GM18517 (cell line): ENCODE measurements around the gene TEAD4.

Experiments
- ATAC-seq: cut with Tn5 transposase; IDR thresholded peaks from one replicate; pipeline ENCODE4 v1.9.1; 2021; ENCODE audit warnings: mild to moderate bottlenecking, moderate library complexity; ENCODE audit not compliant: unreplicated experiment

TEAD4 gene

GRCh38 chr12:2959192-2959504 is at the start of gene TEAD4:
Gene TEAD4 (plus strand): TSS chr12:2959397.
- ATAC-seq, result no peak

DNA sequence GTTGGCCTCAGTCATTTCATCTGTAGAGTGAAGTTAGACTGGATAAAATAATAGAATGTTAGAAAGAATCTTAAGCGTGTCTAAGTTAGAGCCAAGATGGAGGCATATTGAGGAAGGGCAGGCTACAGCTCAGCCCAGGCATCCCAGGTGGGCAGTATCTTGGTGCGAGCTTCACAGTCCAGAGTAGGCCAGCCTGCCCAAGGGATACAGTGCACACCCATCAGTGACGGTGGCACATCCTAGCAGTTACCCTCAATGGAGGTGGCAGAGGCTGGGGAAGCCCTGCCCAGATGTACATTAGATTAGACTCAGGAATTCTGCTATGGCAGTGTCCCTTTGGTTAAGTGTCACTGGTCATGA is 47.0 kb upstream of the TEAD4 start:
- no peak for ATAC-seq

DNA sequence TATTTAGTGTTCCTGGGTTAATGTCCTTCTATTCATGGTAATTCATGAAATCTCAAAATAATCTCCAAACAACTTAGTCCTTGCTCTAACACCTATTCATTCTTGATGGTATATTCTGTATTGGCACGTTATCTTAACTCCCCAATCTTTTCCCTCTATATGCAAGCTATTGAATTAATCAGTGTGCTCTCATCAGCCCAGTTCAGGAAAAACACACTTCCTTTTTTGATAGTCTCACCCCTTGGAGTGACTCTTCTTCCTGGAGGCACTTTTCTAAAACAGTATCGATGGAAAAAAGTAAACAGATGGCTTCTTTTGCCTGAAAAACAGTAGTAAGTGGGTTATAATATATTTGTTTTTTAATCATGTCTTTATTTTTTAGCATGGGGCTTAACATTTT is 39.9 kb upstream of the TEAD4 start:
- ATAC-seq, result no peak

- ATAC-seq, result no peak
Observed at GRCh38 chr12:2922329-2922728, 36.9 kb upstream of the TEAD4 start.

GRCh38 chr12:2923057-2923456 is 36.1 kb upstream of the TEAD4 start:
- no peak for ATAC-seq

DNA sequence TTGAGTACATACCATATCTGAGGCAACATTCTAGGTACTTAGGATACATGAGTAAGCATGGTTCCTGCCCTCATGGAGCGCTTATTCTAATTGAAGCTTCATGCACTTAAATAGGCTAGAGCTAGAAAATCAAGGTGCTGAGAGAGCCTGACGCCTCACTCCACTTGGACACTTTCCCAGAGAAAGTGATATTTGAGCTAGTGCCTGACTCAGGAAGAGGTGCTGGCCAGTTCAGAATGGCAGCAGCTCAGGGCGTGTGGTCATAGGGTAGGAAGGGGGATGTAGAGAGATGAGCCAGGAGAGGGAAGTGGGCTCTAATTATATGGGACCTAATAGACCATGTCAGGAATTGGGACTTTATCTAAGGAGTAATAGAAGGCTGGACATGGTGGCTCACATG is 35.2 kb upstream of the TEAD4 start:
- no peak for ATAC-seq

DNA sequence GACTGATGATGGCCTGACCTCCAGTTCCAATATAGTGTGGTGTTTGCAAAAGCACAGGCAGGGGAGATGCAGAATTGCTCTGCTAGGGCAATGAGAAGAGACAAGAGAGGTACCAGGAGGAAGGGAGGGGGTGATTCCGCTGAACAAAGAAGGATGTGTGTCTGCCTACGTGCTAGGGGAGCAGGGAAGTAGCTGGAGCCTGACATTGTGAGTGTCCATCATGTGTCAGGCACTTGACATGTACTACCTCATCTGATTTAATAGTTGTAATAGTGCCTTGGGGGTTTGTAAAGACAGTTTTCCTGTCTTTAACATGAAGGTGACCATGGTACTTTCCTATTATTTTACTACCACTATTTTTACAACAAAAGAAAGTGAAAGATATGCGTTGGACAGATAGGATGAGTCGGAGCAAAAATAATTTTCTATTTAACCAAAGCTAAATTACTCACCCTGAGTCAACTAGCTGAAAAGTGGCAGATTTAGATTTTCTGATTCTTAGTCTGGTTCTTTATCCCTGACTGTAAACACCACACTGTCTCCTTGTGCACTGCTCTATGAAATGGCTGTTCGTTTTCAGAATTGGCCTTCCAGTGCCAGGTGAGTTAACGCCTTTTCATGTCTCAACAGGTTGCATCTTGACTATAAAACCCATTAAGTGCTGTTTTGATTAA is 33.7 kb upstream of the TEAD4 start:
- ATAC-seq, result no peak

DNA sequence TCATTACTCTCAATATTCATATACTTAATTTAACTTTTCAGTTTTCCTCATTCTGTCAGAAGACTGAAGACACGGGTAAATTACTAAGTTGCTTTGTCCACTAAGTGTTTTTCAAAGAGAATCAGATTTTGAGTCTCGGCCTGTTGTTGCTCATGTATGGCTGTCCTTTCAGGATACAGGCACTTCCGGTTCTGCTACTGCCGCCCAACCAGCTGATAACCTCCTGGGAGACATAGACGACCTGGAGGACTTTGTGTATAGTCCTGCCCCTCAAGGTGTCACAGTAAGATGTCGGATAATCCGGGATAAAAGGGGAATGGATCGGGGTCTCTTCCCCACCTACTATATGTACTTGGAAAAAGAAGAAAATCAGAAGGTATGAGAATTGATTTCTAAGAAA is 28.3 kb upstream of the TEAD4 start:
- no peak for ATAC-seq

DNA sequence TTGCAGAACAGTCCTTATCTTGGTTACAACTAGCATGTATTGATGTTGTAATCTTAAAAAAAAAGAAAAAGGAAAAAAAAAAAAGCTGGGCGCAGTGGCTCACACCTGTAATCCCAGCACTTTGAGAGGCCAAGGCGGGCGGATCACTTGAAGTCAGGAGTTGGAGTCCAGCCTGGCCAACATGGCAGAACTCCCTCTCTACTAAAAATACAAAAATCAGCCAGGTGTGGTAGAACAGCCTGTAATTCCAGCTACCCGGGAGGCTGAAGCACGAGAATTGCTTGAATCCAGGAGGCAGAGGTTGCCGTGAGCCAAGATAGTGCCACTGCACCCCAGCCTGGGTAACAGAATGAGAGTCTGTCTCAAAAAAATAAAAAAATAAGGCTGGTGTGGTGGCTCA is 25.6 kb upstream of the TEAD4 start:
- ATAC-seq, result no peak

DNA sequence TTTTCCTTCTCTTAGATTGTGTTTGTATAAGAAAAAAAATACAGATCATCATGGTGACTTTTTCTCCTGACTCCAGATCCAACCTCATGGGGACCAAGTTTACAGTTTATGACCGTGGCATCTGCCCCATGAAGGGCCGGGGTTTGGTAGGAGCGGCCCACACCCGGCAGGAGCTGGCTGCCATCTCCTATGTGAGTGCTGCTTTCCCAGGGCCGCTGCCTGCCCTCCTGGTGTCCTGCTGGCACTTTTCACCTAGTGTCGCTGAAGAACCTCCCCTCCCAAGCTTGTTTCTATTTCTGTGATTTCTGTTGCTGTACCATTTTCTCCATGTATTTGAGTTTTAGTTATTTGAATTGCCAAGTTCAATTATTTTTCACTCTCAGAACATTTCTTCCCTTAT is 24.8 kb upstream of the TEAD4 start:
- no peak for ATAC-seq

GRCh38 chr12:2936301-2936700 is 22.9 kb upstream of the TEAD4 start:
- no peak for ATAC-seq

DNA sequence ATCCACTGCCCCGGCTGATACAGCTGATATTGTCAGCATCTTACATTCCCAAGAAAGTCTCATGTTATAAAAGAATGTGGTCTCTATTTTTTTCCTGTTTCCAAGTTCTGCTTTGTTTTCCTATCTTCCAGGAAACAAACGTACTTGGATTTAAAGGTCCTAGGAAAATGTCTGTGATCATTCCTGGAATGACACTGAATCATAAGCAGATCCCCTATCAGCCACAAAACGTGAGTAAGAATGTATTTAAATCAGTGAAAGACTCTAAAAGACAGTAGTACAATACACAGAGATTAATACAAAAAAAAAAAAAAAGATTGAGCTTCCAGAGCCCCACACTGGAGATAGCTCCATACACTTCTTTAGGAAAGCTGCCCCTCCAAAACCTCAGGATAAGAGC is 21.7 kb upstream of the TEAD4 start:
- ATAC-seq, result no peak

DNA sequence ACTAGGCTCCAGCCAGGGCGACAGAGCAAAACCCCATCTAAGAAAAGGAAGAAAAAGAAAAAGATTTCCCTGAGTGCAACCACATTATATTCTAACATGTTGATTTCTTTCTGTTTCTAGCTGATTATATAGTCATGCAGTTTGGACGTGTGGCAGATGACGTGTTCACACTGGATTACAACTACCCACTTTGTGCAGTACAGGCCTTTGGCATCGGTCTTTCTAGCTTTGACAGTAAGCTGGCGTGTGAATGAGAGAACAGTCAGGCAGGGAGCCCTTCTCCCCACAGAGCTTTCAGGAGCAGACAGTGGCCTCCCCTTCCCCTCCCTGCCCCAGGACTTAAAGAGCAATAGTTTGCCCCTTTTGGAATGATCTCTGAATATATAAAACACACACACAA is 20.0 kb upstream of the TEAD4 start:
- no peak for ATAC-seq

GRCh38 chr12:2940564-2940963 is 18.6 kb upstream of the TEAD4 start:
- no peak for ATAC-seq

GRCh38 chr12:2941524-2941923 is 17.7 kb upstream of the TEAD4 start:
- no peak for ATAC-seq

DNA sequence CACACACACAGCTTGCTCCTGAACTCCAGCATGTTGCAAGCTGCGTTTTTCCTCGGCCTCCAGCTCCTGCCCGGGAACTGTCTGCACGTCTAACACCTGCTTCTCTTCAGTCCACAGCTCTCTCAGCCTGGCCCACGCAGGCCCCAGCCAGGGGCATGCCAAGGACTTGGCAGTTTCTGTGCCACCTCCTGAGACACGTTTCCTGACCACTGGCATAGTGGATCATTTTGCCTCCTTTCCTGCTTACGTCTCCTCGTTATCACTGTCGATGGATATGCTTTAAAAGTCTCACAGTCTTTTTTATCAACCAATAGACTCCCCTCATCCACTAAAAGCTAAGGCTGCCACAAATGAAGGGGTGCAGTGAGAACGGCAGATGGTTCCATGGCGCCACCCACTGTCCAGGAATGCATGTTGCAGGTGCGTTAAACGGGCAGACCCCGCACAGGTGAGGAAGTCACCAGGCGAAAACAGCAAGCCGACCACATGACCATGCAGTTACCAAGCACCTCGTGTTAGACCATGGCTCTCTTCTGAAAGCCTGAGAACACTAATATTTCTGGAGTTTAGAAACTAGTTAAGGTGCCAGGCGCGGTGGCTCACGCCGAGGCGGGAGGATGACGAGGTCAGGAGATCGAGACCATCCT is 14.7 kb upstream of the TEAD4 start:
- ATAC-seq, result no peak

DNA sequence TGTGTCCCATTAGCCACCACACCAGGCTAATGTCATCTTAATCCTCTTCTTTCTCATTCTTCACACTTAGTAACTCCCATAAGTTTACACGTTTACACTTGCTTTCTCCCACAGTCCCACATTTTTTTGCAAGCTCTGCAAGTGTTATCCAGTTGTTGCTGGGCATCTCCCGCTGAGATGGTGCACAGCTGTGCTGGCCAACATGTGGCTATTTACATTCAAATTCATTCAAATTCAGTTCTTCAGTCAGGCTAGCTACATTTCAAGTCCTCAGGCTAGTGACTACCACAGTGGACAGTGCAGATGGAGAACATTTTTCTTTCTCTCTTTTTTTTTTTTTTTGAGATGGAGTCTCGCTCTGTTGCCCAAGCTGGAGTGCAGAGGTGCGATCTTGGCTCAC is 9.8 kb upstream of the TEAD4 start:
- ATAC-seq, result no peak

GRCh38 chr12:2955888-2956287 is 3.3 kb upstream of the TEAD4 start:
- no peak for ATAC-seq

- no peak for ATAC-seq
Observed at GRCh38 chr12:2957816-2958431, 1.3 kb upstream of the TEAD4 start.

- no peak for ATAC-seq
Observed at GRCh38 chr12:2958432-2959191, 585 bp upstream of the TEAD4 start.

- ATAC-seq, result no peak
Observed at GRCh38 chr12:2959505-2960389, 550 bp downstream of the TEAD4 start.
